ENCODE data around the gene ATG14.
"Not testable (repeated sequence)": the region's sequence is repeated elsewhere in the genome, so short reads cannot be mapped to it uniquely, and the experiment has no call there.

ATG14 gene

GRCh38 chr14:55411426-55412389 lies at the start of gene ATG14:
TSS of gene ATG14 (minus strand) at chr14:55411830. CDS start at chr14:55411822, 8 bp downstream.
- DNase-seq = peak; percentile 90

- no peak for DNase-seq
These were observed 47.3 kb upstream of the ATG14 start for GRCh38 chr14:55458800-55459515.

- DNase-seq = no peak
These were observed 45.9 kb upstream of the ATG14 start for GRCh38 chr14:55457496-55457895.

GRCh38 chr14:55456411-55456810 lies 44.8 kb upstream of the ATG14 start:
- DNase-seq = not testable (repeated sequence)

GRCh38 chr14:55454264-55455002 lies 42.8 kb upstream of the ATG14 start:
- peak; percentile 98 for DNase-seq

GRCh38 chr14:55451950-55452349 lies 40.3 kb upstream of the ATG14 start:
- no peak for DNase-seq

- no peak for DNase-seq
These were observed 39.8 kb upstream of the ATG14 start for GRCh38 chr14:55451398-55451797.

- DNase-seq = no peak
These were observed 39.4 kb upstream of the ATG14 start for GRCh38 chr14:55450987-55451386.

- peak; percentile 51 for DNase-seq
These were observed 38.9 kb upstream of the ATG14 start for GRCh38 chr14:55450539-55450938.

- DNase-seq = no peak
These were observed 38.5 kb upstream of the ATG14 start for GRCh38 chr14:55450124-55450523.

GRCh38 chr14:55449116-55449515 lies 37.5 kb upstream of the ATG14 start:
- DNase-seq = no peak

GRCh38 chr14:55448141-55448614 lies 36.5 kb upstream of the ATG14 start:
- peak; percentile 49 for DNase-seq

- DNase-seq = no peak
These were observed 35.2 kb upstream of the ATG14 start for GRCh38 chr14:55446833-55447232.

GRCh38 chr14:55446127-55446736 lies 34.6 kb upstream of the ATG14 start:
- DNase-seq = peak; percentile 82

- DNase-seq = no peak
These were observed 29.7 kb upstream of the ATG14 start for GRCh38 chr14:55441286-55441685.

- no peak for DNase-seq
These were observed 28.8 kb upstream of the ATG14 start, which contains the start of gene TBPL2 for GRCh38 chr14:55440385-55440784. TSS of gene TBPL2 (minus strand) at chr14:55440616. CDS start at chr14:55440449, 167 bp downstream.

GRCh38 chr14:55438066-55438683 lies 26.5 kb upstream of the ATG14 start:
- DNase-seq = peak; percentile 40

GRCh38 chr14:55436931-55437330 lies 25.3 kb upstream of the ATG14 start:
- no peak for DNase-seq

GRCh38 chr14:55436519-55436918 lies 24.9 kb upstream of the ATG14 start:
- no peak for DNase-seq

- no peak for DNase-seq
These were observed 23.2 kb upstream of the ATG14 start for GRCh38 chr14:55434805-55435174.

GRCh38 chr14:55433880-55434804 lies 22.5 kb upstream of the ATG14 start:
- no peak for DNase-seq
